Hepatocyte (in vitro differentiated cells): ENCODE measurements around the gene PDSS2.

ENCODE experiments used
- CTCF ChIP-seq: fragments of 200-600 bp; sonication (generic); IDR thresholded peaks from 2 replicates; pipeline ENCODE4 v1.5.1; 2016; ENCODE audit warnings: antibody characterized with exemption, mild to moderate bottlenecking; ENCODE audit not compliant: poor library complexity
- EZH2 ChIP-seq: fragments of 200-600 bp; sonication (generic); IDR thresholded peaks from 2 replicates; pipeline ENCODE4 v1.6.1; 2016; ENCODE audit warnings: antibody characterized with exemption, mild to moderate bottlenecking, borderline replicate concordance

- no peak for TF ChIP-seq EZH2
- TF ChIP-seq CTCF: no peak
Measured at GRCh38 chr6:107441682-107442081, 17.7 kb downstream of the PDSS2 start.
